ENCODE results near the gene TUBA1C. TPM values are rescaled to one million over a fixed set of nuclear protein-coding genes. Genes with fewer than 3 reads are reported as not detected.
A peak's percentile ranks its signal among the peaks of the same experiment; 100 is the strongest.
"Not testable (repeated sequence)": the region's sequence is repeated elsewhere in the genome, so short reads cannot be mapped to it uniquely, and the experiment has no call there.

Gene TUBA1C
- polyA plus RNA-seq, 1 experiment: 947 TPM

DNA sequence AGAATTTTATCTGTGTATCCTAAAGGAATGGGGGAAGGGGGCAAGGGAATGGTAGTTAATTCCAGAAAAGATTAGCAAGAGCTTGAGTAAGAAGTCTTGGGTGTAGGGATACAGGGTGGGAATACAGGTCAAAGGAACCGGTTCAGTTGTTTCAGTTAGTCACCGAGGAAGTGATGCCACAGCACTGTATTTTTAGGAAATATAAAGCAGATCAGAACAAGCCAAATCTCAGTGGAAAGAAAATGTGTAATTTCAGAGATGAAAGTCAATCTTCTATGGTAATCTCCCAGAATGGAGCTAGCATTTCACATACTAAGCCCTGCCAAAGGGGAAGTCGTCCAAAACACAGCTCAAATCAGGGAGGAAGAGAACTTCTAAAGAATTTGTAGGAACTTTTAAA lies 4.7 kb upstream of the TUBA1C start:
- no peaks in the 10 kb centered on the region for H3K27me3 ChIP-seq (ENCODE audit: control insufficient read depth, insufficient read depth, low read length)
- ChIA-PET POLR2A (interaction anchor here (1.7 kb wide), 1 partner anchor 129 kb away, joined by 5 read pairs; the partner anchor contains the start of gene TUBA1B), CTCF (interaction anchor here (1.2 kb wide), 1 partner anchor 196 kb away, joined by 4 read pairs; no protein-coding TSS in a partner anchor)
- DNase-seq (ENCODE audit: low read depth, low spot score): no peak
- no peak overlapping the region for H3K27ac ChIP-seq (ENCODE audit: low read depth, low read length)
- H3K9me3 ChIP-seq (ENCODE audit: control insufficient read depth, insufficient read depth, low read length): no peaks in the 10 kb centered on the region; the same call in 1 of the 2 replicates
- no peak overlapping the region for H3K4me3 ChIP-seq (ENCODE audit: low read depth, low read length)
- TF ChIP-seq, protein P1, sequence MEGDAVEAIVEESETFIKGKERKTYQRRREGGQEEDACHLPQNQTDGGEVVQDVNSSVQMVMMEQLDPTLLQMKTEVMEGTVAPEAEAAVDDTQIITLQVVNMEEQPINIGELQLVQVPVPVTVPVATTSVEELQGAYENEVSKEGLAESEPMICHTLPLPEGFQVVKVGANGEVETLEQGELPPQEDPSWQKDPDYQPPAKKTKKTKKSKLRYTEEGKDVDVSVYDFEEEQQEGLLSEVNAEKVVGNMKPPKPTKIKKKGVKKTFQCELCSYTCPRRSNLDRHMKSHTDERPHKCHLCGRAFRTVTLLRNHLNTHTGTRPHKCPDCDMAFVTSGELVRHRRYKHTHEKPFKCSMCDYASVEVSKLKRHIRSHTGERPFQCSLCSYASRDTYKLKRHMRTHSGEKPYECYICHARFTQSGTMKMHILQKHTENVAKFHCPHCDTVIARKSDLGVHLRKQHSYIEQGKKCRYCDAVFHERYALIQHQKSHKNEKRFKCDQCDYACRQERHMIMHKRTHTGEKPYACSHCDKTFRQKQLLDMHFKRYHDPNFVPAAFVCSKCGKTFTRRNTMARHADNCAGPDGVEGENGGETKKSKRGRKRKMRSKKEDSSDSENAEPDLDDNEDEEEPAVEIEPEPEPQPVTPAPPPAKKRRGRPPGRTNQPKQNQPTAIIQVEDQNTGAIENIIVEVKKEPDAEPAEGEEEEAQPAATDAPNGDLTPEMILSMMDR (IDR thresholded peaks at IDR 0.05; ENCODE audit: low read depth, low read length): no peak

DNA sequence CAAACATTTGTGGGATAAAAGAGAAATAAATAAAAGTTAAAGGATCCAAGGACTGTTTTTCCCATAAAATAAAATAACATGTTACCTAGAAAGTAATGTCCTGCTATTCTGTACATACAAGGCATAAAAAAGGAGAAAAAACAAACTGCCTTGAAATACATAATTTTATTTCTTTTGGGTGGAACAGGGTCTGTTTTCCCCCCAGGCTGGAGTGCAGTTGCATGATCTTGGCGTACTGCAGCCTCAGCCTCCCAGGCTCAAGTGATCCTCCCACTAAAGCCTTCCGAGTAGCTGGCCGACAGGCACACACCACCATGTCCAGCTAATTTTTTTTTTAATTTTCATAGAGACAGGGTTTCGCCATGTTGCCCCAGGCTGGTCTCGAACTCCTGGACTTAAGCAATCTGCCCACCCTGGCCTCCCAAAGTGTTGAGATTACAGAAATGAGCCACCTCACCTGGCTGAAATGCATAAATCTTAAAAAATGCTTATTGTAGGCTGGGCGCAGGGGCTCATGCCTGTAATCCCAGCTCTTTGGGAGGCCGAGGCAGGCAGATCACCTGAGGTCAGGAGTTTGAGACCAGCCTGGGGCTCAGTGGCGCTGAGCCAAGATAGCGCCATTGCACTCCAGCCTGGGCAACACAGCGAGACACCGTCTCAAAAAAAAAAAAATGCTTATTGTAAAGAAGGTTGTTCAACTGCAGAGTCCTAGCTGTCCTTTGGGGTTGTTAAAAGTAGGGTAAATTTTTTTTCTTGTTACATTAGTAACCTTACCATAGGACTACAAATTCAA lies 4.1 kb upstream of the TUBA1C start:
- no peaks in the 10 kb centered on the region for H3K27me3 ChIP-seq (ENCODE audit: control insufficient read depth, insufficient read depth, low read length)
- H3K9me3 ChIP-seq (ENCODE audit: control insufficient read depth, insufficient read depth, low read length): peaks cover 2% of the 10 kb centered on the region
- ChIA-PET POLR2A (interaction anchor here (0.5 to 1.7 kb wide), 2 partner anchors 66 to 130 kb away, joined by 5 to 9 read pairs; partner anchors contain the start of gene TUBA1B), CTCF (interaction anchor here (1.2 kb wide), 1 partner anchor 196 kb away, joined by 4 read pairs; no protein-coding TSS in a partner anchor)
- H3K4me3 ChIP-seq (ENCODE audit: low read depth, low read length): no peak overlapping the region
- TF ChIP-seq, protein P1 (IDR thresholded peaks at IDR 0.05; ENCODE audit: low read depth, low read length): no peak
- H3K27ac ChIP-seq (ENCODE audit: low read depth, low read length): peak overlapping the region; percentile 59
- no peak for DNase-seq (ENCODE audit: low read depth, low spot score)

DNA sequence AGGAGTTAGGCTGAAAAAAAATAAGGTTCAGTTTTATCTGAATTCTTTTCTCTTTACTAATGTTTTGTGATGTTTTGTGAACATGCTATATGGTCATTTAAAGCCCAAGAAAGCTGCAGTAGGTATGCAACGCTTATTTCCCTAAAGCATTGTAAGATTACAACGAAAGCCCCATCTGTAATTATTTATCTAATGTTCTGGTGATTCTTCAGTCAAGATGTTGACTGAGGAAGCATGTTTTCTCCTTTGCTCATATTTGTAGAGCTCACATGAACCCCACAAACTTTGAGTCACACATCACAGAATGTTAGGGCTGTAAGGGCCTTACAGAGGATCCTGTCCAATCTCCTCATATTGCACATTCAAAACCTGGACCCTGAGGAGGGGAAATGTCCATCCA lies 3.2 kb upstream of the TUBA1C start:
- no peaks in the 10 kb centered on the region for H3K27me3 ChIP-seq (ENCODE audit: control insufficient read depth, insufficient read depth, low read length)
- H3K9me3 ChIP-seq (ENCODE audit: control insufficient read depth, insufficient read depth, low read length): peaks cover 12% of the 10 kb centered on the region
- peak overlapping the region; percentile 70 for H3K27ac ChIP-seq (ENCODE audit: low read depth, low read length)
- ChIA-PET POLR2A (interaction anchor here (0.6 to 1.0 kb wide), 3 partner anchors 22 to 1276 kb away, joined by 3 to 4 read pairs (median 4); no protein-coding TSS in a partner anchor), CTCF (no interaction called here)
- no peak overlapping the region for H3K4me3 ChIP-seq (ENCODE audit: low read depth, low read length)
- DNase-seq (ENCODE audit: low read depth, low spot score): no peak
- TF ChIP-seq, protein P1 (IDR thresholded peaks at IDR 0.05; ENCODE audit: low read depth, low read length): no peak

DNA sequence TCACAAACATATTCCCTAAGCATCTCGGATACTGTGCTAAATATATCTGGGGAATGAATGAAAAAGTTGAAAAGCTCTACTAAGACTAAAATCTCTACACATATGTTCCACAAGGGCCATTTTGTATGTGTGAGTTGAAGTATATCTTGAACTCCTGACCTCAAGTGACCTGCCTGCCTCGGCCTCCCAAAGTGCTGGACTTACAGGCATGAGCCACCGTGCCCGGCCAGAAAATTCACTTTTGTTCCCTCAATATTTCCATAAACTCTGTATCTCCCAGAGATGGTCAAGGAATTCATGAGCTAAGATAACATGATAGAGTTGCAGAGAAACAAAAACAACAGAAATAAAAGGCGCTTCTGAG lies 1.5 kb upstream of the TUBA1C start:
- Histone ChIP-seq H3K9me3 (ENCODE audit: control insufficient read depth, insufficient read depth, low read length) (peaks cover 12% of the 10 kb centered on the region), H3K4me3 (ENCODE audit: low read depth, low read length) (no peak overlapping the region), H3K27me3 (ENCODE audit: control insufficient read depth, insufficient read depth, low read length) (no peaks in the 10 kb centered on the region), H3K27ac (ENCODE audit: low read depth, low read length) (no peak overlapping the region)
- no peak for DNase-seq (ENCODE audit: low read depth, low spot score)
- CTCF ChIA-PET: interaction anchor here (0.9 to 2.1 kb wide), 7 partner anchors 9 to 177 kb away, joined by 3 to 9 read pairs (median 5); partner anchors contain the start of gene LMBR1L
- POLR2A ChIA-PET: interaction anchor here (0.5 to 2.8 kb wide), 6 partner anchors 43 to 360 kb away, joined by 3 to 17 read pairs (median 4); partner anchors contain the start of genes PRPF40B, TROAP, TUBA1A and TUBA1B
- TF ChIP-seq, protein P1 (IDR thresholded peaks at IDR 0.05; ENCODE audit: low read depth, low read length): no peak

DNA sequence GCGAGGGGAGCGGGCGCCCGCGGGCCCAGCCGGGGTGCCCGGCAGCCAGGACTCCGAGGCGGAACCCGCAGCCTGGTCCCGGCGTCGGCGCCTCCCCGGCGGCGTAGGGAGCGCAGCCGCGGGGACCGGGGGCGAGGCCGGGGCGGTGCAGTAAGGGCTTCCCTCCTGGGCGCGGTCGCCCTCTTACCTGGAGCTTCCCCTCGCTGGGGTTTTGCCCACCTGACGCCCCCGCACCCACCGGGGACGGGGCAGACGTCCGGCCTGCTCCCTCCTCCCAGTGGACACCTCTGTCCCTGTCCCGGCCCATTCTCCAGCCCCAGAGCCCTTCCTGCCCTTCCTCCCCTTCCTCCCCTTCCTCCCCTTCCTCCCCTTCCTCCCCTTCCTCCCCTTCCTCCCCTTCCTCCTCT lies 413 bp upstream of the TUBA1C start:
- ChIA-PET POLR2A (interaction anchor here (1.3 to 2.8 kb wide), 5 partner anchors 18 to 134 kb away, joined by 3 to 17 read pairs (median 4); partner anchors contain the start of genes TROAP, TUBA1A and TUBA1B), CTCF (interaction anchor here (0.7 to 2.1 kb wide), 7 partner anchors 10 to 603 kb away, joined by 3 to 9 read pairs (median 4); partner anchors contain the start of gene LMBR1L)
- no peak for DNase-seq (ENCODE audit: low read depth, low spot score)
- Histone ChIP-seq H3K27ac (ENCODE audit: low read depth, low read length) (peak overlapping the region; percentile 57), H3K4me3 (ENCODE audit: low read depth, low read length) (peak overlapping the region; percentile 86), H3K27me3 (ENCODE audit: control insufficient read depth, insufficient read depth, low read length) (no peaks in the 10 kb centered on the region), H3K9me3 (ENCODE audit: control insufficient read depth, insufficient read depth, low read length) (peaks cover 12% of the 10 kb centered on the region)
- TF ChIP-seq, protein P1 (IDR thresholded peaks at IDR 0.05; ENCODE audit: low read depth, low read length): no peak

DNA sequence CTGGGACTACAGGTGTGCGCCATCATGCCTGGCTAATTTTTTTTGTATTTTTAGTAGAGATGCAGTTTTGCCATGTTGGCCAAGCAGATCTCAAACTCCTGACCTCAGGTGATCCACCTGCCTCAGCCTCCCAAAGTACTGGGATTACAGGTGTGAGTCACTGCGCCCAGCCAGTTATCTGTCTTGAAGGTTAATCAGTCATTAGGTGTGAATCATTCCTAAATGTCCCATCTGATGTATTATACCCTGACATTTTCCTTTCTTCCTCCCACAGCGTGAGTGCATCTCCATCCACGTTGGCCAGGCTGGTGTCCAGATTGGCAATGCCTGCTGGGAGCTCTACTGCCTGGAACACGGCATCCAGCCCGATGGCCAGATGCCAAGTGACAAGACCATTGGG lies 4.3 kb downstream of the TUBA1C start:
- not testable (repeated sequence) for H3K27ac ChIP-seq (ENCODE audit: low read depth, low read length); DNase-seq (ENCODE audit: low read depth, low spot score); H3K27me3 ChIP-seq (ENCODE audit: control insufficient read depth, insufficient read depth, low read length)
- ChIA-PET POLR2A (interaction anchor here (0.8 to 1.1 kb wide), 3 partner anchors 25 to 139 kb away, joined by 3 to 7 read pairs (median 5); partner anchors contain the start of gene TUBA1B), CTCF (interaction anchor here (1.1 kb wide), 2 partner anchors 181 to 311 kb away, joined by 3 read pairs; no protein-coding TSS in a partner anchor)
- H3K4me3 ChIP-seq (ENCODE audit: low read depth, low read length): peak overlapping the region; percentile 37
- peaks cover 12% of the 10 kb centered on the region for H3K9me3 ChIP-seq (ENCODE audit: control insufficient read depth, insufficient read depth, low read length)
